Embryonic facial prominence (tissue), 1 donor: ENCODE data around the gene ICAM5.
"Not testable (repeated sequence)": the region's sequence is repeated elsewhere in the genome, so short reads cannot be mapped to it uniquely, and the experiment has no call there.

Experiments used
- DNase-seq: peaks from one replicate; pipeline ENCODE4 v3.0.0-alpha.2; 2016; ENCODE audit errors: extremely low spot score

ICAM5 gene

GRCh38 chr19:10289836-10290356 is at the start of gene ICAM5:
Gene ICAM5 (plus strand): TSS chr19:10289952. CDS start chr19:10290044, 92 bp downstream.
- DNase-seq: no peak

DNA sequence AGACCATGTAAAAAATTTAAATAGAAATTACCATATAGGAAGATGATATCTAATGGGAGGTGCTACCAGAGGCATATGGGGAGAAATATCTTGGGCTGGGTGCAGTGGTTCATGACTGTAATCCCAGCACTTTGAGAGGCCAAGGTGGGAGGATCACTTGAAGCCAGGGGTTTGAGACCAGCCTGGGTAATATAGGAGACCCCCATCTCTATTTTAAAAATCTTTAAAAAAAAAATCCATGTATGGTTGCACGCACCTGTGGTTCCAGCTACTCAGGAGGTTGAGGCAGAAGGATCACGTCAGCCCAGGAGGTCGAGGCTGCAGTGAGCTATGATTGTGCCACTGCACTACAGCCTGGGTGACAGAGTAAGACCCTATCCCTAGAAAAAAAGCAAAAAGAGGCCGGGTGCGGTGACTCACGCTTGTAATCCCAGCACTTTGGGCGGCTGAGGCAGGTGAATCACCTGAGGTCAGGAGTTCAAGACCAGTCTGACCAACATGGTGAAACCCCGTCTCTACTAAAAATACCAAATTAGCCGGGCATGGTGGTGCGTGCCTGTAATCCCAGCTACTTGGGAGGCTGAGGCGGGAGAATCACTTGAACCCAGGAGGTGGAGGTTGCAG is 47.8 kb upstream of the ICAM5 start:
- DNase-seq: not testable (repeated sequence)

GRCh38 chr19:10243606-10244005 is 46.1 kb upstream of the ICAM5 start:
- DNase-seq: no peak

GRCh38 chr19:10245189-10245939 is 44.4 kb upstream of the ICAM5 start:
- DNase-seq: no peak

- DNase-seq: no peak
Observed at GRCh38 chr19:10246511-10246910, 43.2 kb upstream of the ICAM5 start.

DNA sequence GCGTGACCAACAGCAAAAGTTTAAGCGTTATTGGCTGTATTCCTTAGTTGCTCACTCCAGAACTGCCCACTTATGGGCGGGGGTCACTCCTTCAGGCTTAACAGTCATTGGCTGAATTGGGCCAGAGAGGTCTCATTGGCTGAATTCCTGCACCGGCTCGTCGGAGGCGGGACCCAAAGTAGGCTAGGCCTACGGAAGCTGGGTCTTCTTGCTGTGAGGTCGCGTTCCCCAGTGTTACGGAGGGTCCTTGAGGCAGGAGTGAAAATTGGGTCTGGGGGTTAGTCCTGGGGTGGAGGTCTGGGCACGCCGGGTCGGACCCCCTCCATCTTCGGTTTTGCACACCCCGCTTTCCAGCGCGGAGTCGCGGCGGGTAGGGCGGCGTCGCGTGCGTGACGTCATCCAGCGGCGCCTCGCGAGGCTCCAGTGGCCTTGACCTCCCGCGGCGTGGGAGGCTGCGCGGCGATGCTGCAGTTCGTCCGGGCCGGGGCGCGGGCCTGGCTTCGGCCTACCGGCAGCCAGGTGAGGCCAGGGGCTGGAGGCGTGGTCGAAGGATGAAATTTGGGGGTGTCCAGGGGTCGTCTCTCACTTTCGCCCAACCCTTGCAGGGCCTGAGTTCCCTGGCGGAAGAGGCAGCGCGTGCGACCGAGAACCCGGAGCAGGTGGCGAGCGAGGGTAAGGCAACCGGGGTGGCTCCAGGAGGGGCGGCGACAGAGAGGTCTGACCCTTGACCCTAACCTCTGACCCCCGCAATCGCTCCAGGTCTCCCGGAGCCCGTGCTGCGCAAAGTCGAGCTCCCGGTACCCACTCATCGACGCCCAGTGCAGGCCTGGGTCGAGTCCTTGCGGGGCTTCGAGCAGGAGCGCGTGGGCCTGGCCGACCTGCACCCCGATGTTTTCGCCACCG is 37.7 kb upstream of the ICAM5 start, which contains the start of gene MRPL4:
Gene MRPL4 (plus strand): TSS at position 423 of the 903 bp plus-strand sequence. CDS start 40 bp downstream, at position 463.
- peak; percentile 98 for DNase-seq

- DNase-seq: no peak
Observed at GRCh38 chr19:10252707-10253106, 37.0 kb upstream of the ICAM5 start.

GRCh38 chr19:10254244-10254643 is 35.5 kb upstream of the ICAM5 start:
- DNase-seq: no peak

DNA sequence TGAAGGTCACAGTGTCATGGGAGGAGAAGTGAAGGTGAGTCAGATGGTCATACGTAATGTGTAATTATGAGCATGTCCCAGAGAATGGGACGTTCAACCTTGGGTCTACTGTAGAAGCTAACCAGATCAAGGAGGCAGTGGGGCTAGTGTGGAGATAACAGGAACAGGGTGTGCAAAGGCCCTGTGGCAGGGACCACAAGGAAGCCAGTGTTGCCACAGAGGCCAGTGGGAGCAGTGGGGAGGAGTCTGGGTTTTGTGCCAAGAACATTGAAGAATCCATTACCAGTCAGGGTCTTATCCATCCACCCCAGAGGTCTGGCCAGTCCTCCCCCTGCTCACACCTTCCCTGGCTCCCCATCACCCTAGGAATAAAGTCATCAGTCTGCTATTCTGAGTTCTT is 34.4 kb upstream of the ICAM5 start:
- no peak for DNase-seq

DNA sequence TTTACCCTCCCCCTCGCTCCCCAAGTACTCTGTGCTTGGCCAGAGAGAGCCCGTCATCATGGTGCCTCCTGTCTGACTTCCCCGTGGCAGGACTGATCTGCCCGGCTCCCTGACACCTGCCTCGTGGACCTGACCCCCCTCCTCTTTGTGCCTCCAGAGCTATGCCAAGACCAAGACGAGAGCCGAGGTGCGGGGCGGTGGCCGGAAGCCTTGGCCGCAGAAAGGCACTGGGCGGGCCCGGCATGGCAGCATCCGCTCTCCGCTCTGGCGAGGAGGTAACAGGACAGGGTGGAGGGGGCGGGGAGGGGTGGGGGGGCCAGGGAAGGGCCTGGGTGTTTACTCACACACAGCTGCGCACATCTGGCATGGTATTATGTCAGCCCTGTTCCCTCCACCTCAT is 33.2 kb upstream of the ICAM5 start:
- no peak for DNase-seq

DNA sequence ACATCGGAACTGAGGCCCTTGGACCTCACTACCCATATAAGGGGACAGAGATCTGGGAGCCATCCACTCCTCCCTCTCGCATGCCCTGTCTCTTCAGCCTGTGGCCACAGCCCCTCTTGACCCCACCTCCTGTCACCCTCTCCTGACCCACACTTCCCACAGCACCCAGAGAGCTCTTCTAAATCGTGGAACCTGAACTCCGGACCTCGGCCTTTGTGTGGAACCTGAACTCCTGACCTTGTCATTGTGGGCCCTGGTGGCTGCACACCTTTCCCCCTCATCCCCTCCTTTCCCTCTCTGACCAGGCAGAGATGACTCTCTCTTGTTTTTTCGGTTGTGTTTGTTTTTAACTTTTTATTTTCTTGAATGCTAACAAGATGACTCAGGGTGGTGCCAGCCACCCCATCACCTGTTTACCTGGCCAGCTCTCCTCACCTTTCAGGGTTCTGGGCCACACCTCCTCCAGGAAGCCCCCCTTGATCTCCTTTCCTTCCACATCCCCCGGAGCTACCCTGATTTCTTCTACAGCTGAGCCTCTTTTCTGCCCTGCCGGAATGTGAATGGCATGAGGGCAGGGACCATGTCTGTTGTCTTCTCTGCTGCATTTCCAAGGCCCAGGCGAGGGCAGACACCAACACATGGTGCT is 32.7 kb upstream of the ICAM5 start:
- no peak for DNase-seq

GRCh38 chr19:10258080-10258710 is 31.6 kb upstream of the ICAM5 start:
- no peak for DNase-seq

GRCh38 chr19:10259162-10259905 is 30.4 kb upstream of the ICAM5 start:
- no peak for DNase-seq

GRCh38 chr19:10260141-10260584 is 29.6 kb upstream of the ICAM5 start:
- no peak for DNase-seq

DNA sequence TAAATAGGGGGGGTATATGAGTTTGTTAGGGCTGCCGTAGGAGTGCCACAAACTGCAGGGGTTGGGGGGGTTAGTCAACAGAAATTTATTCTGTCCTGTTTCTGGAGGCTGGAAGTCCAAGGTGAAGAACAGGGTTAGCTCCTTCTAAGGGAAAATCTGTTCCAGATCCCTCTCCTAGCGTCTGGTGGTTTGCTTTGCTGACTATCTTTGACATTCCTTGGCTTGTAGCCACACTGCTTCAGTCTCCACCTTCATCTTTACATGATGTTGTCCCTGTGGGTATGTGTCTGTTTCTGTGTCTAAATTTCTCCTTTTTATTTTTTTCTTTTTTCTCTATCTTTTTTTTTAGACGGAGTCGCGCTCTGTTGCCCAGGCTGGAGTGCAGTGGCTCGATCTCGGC is 27.0 kb upstream of the ICAM5 start:
- no peak for DNase-seq

DNA sequence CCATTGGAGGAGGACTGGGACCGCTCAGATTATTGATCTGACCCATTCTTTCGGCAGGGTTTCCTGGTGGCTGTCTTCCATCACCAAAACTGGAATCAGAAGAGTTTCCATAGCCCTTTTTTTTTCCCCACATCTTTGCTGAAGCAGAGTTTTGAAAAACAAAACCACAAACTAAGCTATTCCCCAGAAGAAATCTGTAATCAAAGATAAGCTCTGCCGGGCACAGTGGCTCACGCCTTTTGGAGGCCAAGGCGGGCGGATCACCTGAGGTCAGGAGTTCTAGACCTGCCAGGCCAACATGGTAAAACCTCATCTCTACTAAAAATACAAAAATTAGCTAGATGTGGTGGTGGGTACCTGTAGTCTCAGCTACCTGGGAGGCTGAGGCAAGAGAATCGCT is 23.0 kb upstream of the ICAM5 start:
- no peak for DNase-seq

DNA sequence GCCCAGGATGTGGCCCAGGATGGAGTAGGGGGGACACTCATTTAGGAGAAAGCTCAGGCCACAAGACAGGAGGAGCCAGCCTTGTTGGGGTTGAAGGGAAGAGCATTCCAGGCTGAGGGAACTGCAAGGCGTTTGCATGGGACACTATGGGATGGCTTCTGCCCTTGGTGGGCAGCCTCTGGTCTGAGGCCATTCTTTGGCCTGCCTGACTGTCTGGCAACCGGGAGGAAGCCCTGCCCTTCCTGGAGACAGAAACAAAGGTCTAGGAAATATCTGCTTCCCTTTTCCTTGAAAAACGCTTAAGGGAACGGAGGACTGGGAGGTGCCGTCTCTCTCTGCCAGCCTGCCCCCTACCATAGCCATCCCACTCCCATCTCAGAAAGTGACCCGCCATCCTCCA is 21.7 kb upstream of the ICAM5 start:
- DNase-seq: no peak

GRCh38 chr19:10269333-10270179 is 20.2 kb upstream of the ICAM5 start:
- no peak for DNase-seq

GRCh38 chr19:10270180-10270615 is 19.6 kb upstream of the ICAM5 start:
- DNase-seq: no peak
